Measurements from ENCODE around the gene MTMR4.
"Not testable (repeated sequence)": the region's sequence is repeated elsewhere in the genome, so short reads cannot be mapped to it uniquely, and the experiment has no call there.

MTMR4 gene

DNA sequence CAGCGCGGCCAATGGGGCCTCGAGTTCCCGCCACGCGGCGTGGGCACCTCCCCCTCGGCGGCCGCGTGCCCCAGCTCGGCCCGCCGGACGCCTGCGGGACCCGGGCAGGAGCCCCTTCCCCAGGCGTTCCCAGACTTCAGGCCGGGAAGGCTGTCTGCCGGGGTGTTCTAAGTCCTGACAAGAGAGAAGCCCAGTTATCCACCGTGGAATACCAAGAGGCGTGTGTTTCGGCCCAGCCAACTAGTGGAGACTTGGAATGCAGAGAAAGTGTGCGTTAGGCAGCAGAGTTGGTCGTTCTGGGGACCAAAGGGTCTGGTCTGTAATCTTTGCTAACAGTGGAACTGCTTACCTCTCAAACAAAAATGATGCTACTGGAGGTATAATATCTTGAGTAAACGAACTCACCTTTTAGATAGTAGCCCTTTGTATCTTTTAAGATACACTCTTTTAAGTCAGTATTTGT, 26.0 kb downstream of the MTMR4 start:
- no peak for DNase-seq

DNA sequence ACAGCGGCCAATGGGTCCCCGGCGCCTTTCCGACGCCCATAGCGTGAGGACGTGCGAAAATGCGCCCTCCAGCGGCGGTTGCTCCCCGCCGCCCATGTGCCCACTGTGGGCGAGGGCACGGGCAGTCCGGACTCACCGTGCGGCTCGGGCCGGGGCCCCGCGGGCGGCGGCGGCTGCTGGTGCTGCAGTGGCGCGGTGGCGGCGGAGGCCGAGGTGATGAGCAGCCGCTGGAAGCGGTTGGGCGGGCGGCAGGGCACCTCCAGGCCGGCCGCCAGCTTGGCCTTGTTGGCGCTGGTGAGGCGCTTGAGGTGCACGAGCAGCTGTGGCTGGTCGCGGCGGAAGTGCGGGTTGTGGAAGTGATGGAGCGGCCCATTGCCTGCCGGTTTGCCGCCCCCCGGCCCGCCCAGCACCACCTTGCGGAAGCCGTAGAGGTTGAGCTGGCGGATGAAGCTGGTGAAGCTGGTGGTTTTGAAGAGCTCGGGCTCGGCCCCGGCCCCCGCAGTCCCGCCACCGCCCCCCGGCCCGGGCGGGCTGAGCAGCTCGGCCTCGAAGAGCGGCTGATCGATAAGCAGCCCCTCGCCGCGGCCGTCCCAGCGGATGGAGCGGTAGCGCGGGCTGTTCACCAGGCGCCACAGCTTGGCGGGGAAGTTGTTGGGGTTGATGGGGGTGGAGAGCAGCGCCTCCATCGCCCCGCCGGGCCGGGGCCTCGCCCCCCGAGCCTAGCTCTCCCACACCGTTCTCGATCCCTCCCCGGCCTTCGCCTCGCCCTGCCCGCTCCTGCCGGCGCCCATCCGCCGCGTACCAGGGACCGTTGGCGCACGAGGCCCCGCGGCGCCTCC, 26.6 kb downstream of the MTMR4 start, which contains the start of gene HSF5:
HSF5 (minus strand) TSS at position 820 of the 839 bp plus-strand sequence; CDS start at position 686, 134 bp downstream.
- no peak for DNase-seq

DNA sequence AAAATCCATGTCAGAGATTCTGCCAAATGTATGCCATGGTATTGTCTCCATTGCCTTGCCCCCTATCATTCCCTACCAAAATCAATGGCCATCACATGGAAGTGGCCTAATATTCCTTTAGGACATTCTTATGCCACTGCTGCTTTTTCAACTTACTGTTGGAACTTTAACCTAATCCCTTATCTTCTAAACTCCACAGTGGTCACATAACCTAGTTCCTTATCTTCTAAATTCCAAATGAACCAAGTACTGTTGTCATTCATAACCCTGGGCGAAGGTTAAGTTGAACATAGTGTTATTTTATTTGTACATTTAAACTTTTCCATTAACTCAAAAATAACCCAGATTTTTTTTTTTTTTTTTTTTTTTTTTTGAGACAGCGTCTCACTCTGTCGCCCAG, 29.8 kb downstream of the MTMR4 start:
- no peak for DNase-seq

DNA sequence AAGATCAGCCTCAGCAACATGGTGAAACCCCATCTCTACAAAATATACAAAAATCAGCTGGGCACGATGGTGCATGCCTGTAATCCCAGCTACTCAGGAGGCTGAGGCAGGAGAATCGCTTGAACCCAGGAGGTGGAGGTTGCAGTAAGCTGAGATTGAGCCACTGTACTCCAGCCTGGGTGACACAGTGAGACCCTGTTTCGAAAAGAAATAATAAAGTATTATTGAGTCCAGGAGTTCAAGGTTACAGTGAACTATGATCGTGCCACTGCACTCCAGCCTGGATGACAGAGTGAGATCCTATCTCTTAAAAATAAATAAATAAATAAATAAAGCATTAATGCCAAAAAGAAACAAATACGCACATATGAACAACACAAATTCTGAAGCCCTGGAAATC, 32.6 kb downstream of the MTMR4 start:
- DNase-seq: not testable (repeated sequence)

DNA sequence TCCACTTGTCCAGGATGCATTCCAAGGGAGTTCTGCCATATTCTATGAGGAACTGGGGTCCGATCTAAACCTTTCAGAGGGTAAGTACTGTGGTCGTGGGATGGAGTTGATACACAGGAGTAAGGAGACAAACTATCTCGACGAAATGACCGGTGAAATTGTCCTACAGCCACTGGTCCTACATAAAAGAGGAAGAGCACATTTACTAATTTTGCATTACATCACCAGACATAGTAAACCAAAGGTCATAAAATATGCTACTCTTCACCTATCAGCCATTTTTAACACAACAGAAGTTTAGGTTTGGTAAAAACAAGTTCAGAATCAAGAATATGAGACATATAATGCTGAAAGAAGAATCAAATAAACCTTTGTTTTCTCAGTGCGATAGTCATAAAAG, 34.3 kb downstream of the MTMR4 start:
- no peak for DNase-seq

DNA sequence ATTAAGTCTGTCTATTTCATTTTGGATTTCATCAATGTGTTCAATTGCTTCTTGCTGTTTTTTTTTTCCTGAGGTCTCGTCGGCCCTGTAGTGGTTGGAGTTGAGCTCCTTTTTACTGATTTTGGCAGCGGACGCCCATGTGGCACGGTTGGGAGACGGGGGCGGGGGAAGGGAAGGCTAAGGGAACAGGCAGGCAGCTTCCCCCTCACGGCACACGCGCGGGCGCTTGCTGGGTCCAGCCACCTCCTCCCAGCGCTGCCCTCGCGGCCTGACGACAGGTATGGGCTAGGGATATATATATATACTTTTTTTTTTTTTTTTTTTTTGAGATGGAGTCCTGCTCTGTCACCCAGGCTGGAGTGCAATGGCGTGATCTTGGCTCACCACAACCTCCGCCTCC, 37.6 kb downstream of the MTMR4 start:
- no peak for DNase-seq

DNA sequence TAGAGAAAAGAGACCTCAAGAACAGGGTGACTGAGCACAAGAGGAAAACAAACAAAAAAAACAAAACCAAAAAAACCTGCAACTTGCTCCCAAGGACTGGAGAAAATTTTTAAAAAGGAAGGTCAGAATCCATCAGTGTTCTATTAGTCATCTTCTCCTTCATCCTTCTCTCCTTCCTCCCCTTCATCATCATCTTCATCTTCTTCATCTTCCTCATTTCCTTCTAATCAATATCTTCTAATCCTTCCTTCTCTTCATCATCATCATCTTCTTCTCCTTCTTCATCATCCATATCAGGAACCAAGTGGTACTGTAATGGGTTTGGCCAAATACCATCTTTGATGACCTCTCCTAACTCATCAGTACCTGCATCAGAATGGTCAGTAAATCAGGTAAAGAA, 38.5 kb downstream of the MTMR4 start:
- no peak for DNase-seq

DNA sequence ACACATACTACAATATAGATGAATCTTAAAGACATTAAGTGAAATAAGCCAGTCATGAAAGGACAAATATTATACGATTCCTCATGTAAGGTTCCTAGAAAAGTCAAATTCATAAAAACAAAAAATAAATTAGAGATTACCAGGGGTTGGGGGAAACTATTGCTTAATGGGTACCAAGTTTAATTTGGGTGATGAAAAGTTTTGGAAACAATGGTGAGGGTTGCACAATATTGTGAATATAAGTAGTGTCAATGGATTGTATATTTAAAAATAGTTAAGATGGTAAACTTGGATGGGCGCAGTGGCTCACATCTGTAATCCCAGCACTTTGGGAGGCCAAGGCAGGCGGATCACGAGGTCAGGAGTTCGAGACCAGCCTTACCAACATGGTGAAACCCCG, 44.1 kb downstream of the MTMR4 start:
- DNase-seq: no peak

DNA sequence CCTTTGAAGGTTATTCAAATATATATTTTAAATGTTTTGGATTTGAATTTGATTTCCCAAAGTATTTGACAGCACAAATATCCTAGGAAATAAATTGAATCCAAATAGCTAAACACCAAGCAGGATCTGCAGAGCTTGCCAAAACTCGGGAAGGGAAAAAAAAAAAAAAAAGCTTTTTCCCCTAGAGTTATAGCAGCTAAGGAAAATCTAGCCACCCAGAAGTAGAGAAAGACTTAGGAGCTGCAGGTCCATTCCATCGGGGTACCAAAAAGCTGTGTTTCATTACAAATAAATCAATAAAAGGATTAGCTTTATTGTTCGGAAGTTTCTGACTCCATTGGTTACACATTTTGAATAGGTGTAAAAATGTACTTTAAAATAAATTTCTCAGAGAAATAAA, 45.5 kb downstream of the MTMR4 start:
- no peak for DNase-seq

DNA sequence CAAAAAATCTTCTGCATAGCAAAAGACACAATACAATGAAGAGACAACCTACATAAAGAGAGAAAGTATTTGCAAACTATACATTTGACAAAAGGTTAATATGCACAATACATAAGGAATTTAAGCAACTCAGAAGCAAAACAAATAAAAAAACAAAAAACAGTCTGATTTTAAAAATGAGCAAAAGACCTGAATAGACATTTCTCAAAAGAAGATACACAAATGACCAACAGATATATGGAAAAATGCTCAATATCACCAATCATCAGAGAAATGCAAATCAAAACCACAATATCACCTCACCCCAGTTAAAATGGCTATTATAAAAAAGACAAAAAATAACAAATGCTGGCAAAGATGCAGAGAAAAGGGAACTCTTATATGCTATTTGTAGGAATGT, 58.9 kb downstream of the MTMR4 start:
- no peak for DNase-seq

DNA sequence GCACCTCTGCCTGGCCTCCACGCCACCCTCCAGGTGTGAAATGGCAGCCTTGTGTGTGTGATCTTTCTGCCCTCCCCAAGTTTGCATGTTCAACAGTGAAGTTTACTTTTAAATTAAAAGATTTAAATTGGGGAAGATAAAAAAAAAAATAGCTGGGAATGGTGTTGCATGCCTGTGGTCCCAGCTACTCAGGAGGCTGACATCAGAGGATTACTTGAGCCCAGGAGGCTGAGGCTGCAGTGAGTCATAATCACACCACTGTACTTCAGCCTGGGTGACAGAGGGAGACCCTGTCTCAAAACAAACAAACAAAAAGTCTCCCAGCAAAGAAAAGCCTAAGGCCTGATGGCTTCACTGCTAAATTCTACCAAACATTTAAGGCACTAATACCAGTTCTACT, 61.7 kb downstream of the MTMR4 start:
- DNase-seq: no peak

DNA sequence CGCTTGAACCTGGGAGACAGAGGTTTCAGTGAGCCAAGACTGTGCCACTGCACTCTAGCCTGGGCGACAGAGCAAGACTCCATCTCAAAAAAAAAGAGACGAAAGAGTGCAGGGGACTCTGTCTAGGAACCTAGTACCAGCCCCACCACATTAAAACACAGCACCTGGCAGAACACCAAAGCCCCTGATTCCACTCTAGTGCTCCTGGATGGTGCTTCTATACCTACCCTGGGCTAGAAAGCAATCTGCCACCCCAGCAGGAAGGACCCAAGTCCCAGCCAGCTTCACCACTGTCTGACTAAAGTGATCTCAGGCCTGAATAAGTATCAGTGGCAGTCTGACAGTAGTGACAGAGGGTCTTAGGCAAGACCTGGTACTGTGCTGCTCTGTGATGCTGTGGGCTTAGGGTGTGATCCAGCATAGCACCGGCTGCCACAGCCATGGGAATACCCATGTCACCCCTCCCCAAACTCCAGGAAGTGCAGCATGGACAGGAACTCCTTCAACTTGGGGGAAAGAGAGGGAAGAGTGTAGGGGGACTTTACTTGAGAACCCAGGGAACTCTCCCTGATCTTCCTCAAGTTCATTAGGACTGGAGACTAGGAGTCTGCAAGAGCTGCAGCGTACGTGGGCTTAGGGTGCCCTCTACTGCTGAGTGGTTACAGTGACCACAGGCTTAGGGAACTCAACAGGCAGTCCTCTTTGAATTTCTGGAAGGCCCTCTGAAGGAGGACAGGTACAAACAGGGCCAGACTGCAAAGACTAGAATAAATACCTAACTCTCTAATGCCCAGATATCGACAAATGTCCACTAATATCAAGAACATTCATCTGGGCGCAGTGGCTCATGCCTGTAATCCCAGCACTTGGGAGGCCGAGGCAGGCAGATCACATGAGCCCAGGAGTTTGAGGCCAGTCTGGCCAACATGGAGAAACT, 67.1 kb downstream of the MTMR4 start:
- peak; percentile 1 for DNase-seq

DNA sequence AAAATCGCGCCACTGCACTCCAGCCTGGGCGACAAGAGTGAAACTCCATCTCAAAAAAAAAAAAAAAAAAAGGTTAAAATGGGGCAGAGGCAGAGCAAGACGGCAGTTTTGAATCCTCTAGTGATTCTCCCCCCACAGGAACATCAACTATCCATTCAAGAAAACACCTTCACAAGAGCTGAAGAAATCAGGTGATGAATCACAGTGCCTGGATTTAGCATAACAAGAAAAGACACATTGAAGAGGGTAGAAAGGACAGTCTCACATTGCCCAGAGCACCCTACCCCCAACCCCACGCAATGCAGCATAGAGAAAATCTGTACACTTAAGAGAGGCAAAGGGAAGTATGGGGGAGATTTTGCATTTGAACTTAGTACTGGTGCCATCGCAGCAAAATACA, 68.4 kb downstream of the MTMR4 start:
- DNase-seq: no peak

Data from GOT3 (cell line).